Measurements from ENCODE around the gene ARHGEF4.

ARHGEF4 gene

GRCh38 chr2:130997198-130997597 is 160.5 kb downstream of the ARHGEF4 start:
- H3K4me3 ChIP-seq (ENCODE audit: low read depth in 1 of 2, low read length in 2 of 2) = no peak overlapping the region
- H3K27me3 ChIP-seq (ENCODE audit: control insufficient read depth in 1 of 2, insufficient read depth in 2 of 2, low read length in 2 of 2) = no peaks in the 10 kb centered on the region
- no peaks in the 10 kb centered on the region for H3K9me3 ChIP-seq (ENCODE audit: low read length)
- no peaks in the 10 kb centered on the region for H3K36me3 ChIP-seq (ENCODE audit: insufficient read depth, low read length)
- no peak overlapping the region for H3K27ac ChIP-seq (ENCODE audit: low read depth, low read length)
- no peak overlapping the region for H3K9ac ChIP-seq (ENCODE audit: low read length)
- no peaks in the 10 kb centered on the region for H3K4me1 ChIP-seq (ENCODE audit: insufficient read depth, low read length)

DNA sequence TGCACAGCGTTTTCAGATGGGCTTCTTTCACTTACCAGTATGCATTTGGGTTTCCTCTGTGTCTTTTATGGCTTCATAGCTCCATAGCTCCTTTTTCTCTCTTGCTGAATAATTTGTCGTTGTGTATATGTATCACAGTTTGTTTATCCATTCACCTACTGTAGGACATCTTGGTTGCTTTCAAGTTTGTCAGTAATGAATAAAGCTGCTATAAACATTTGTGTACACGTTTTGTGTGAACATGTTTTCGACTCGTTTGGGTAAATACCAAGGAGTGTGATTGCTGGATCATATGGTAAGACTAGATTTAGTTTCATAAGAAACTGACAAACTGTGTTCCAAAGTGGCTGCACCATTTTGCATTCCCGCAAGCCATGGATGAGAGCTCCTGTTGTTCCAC is 161.8 kb downstream of the ARHGEF4 start:
- no peak overlapping the region for H3K9ac ChIP-seq (ENCODE audit: low read length)
- no peak overlapping the region for H3K4me3 ChIP-seq (ENCODE audit: low read depth in 1 of 2, low read length in 2 of 2)
- H3K4me1 ChIP-seq (ENCODE audit: insufficient read depth, low read length) = no peaks in the 10 kb centered on the region

GRCh38 chr2:131004446-131005209 is 167.9 kb downstream of the ARHGEF4 start:
- H3K4me3 ChIP-seq (ENCODE audit: low read depth in 1 of 2, low read length in 2 of 2) = no peak overlapping the region
- no peak overlapping the region for H3K27ac ChIP-seq (ENCODE audit: low read depth, low read length)
- no peak overlapping the region for H3K9ac ChIP-seq (ENCODE audit: low read length)
- H3K4me1 ChIP-seq (ENCODE audit: insufficient read depth, low read length) = no peaks in the 10 kb centered on the region
- H3K27me3 ChIP-seq (ENCODE audit: control insufficient read depth in 1 of 2, insufficient read depth in 2 of 2, low read length in 2 of 2) = no peaks in the 10 kb centered on the region
- H3K36me3 ChIP-seq (ENCODE audit: insufficient read depth, low read length) = no peaks in the 10 kb centered on the region
- H3K9me3 ChIP-seq (ENCODE audit: low read length) = no peaks in the 10 kb centered on the region

More for the DNA sequence above, 161.8 kb downstream of the ARHGEF4 start:
- Histone ChIP-seq H3K27me3 (ENCODE audit: control insufficient read depth in 1 of 2, insufficient read depth in 2 of 2, low read length in 2 of 2) (no peaks in the 10 kb centered on the region), H3K36me3 (ENCODE audit: insufficient read depth, low read length) (no peaks in the 10 kb centered on the region), H3K27ac (ENCODE audit: low read depth, low read length) (no peak overlapping the region), H3K9me3 (ENCODE audit: low read length) (no peaks in the 10 kb centered on the region)

DNA sequence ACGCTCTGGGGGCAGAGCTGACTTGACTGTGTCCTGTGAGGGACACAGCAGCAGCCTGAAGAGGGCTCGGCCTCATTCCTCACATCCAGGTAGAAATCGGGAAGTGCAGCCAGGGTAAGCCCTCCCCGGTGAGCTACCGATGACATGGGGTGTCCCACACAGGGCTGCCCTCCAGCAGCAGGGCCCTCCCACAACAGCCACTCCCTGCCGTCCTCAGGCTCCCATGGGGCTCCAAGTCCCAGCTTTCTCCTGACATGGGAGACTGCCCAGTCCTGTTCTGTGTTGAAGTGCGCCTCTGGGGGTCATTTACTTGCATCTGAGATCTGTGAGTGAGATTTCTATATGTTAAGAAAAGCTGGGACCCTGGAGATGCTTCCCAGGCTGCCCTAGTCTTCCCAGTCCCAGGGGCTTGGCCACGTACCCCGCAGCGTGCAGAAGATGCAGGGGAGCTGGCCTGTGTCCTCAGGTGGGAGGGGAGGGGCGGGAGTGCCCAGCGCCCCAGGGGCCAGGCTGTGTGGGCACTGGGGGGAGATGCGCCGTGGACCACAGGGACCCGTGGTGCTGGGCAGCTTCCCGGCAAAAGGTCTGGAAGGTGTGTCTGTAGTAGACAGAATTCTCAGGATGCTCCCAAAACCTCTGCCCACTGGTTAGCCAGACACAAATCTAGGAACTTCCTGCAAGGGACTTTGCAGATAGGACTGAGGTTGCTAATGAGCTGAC is 168.7 kb downstream of the ARHGEF4 start:
- H3K4me1 ChIP-seq (ENCODE audit: insufficient read depth, low read length) = no peaks in the 10 kb centered on the region
- H3K4me3 ChIP-seq (ENCODE audit: low read depth in 1 of 2, low read length in 2 of 2) = no peak overlapping the region
- H3K9me3 ChIP-seq (ENCODE audit: low read length) = no peaks in the 10 kb centered on the region
- H3K27ac ChIP-seq (ENCODE audit: low read depth, low read length) = no peak overlapping the region
- H3K27me3 ChIP-seq (ENCODE audit: control insufficient read depth in 1 of 2, insufficient read depth in 2 of 2, low read length in 2 of 2) = no peaks in the 10 kb centered on the region
- H3K36me3 ChIP-seq (ENCODE audit: insufficient read depth, low read length) = no peaks in the 10 kb centered on the region
- H3K9ac ChIP-seq (ENCODE audit: low read length) = no peak overlapping the region

- Histone ChIP-seq H3K27ac (ENCODE audit: low read depth, low read length) (no peak overlapping the region), H3K9me3 (ENCODE audit: low read length) (no peaks in the 10 kb centered on the region), H3K36me3 (ENCODE audit: insufficient read depth, low read length) (no peaks in the 10 kb centered on the region), H3K4me1 (ENCODE audit: insufficient read depth, low read length) (no peaks in the 10 kb centered on the region), H3K4me3 (ENCODE audit: low read depth in 1 of 2, low read length in 2 of 2) (no peak overlapping the region), H3K9ac (ENCODE audit: low read length) (no peak overlapping the region), H3K27me3 (ENCODE audit: control insufficient read depth in 1 of 2, insufficient read depth in 2 of 2, low read length in 2 of 2) (no peaks in the 10 kb centered on the region)
Observed at GRCh38 chr2:131006561-131006960, 169.8 kb downstream of the ARHGEF4 start.

GRCh38 chr2:131008967-131009366 is 172.3 kb downstream of the ARHGEF4 start:
- H3K4me1 ChIP-seq (ENCODE audit: insufficient read depth, low read length) = no peaks in the 10 kb centered on the region
- no peaks in the 10 kb centered on the region for H3K36me3 ChIP-seq (ENCODE audit: insufficient read depth, low read length)
- no peak overlapping the region for H3K4me3 ChIP-seq (ENCODE audit: low read depth in 1 of 2, low read length in 2 of 2)
- H3K9ac ChIP-seq (ENCODE audit: low read length) = no peak overlapping the region
- no peaks in the 10 kb centered on the region for H3K27me3 ChIP-seq (ENCODE audit: control insufficient read depth in 1 of 2, insufficient read depth in 2 of 2, low read length in 2 of 2)
- no peak overlapping the region for H3K27ac ChIP-seq (ENCODE audit: low read depth, low read length)
- no peaks in the 10 kb centered on the region for H3K9me3 ChIP-seq (ENCODE audit: low read length)

DNA sequence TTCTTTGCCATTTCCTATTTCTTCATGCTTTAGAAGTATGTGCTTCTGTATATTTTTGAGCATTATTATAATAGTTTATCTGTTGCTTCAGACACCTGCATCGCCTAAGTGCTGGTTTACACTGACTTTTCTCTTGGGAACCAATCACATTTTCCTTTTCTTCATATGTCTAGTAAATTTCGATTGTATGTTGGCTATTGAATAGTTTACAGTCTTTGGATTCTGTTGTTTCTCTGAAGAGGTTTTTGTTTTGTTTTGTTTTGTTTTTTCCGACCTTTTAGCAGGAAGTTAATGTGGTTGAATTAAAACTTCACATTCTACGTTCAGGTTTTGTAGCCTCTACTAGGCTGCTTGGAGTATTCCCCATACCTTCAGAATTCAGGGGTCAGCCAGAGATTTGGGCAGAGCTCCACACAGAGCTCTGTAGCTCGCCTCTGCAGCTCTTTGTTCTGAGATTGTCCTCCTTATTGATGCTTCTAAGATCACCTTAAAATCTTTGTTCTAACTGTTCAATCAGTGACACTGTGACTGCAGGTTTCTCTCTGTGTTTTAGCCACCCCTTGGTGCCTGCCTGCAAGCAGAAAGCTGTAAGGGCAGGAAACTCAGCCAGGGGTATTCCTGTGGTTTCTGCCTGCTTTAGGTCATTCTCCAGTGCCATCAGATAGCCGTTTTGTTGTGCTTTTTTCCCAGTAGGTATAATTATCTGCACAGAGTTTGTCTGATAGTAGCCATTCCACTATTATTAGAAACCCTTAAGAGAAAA is 173.2 kb downstream of the ARHGEF4 start:
- no peak overlapping the region for H3K4me3 ChIP-seq (ENCODE audit: low read depth in 1 of 2, low read length in 2 of 2)
- H3K27ac ChIP-seq (ENCODE audit: low read depth, low read length) = no peak overlapping the region
- H3K27me3 ChIP-seq (ENCODE audit: control insufficient read depth in 1 of 2, insufficient read depth in 2 of 2, low read length in 2 of 2) = no peaks in the 10 kb centered on the region
- no peak overlapping the region for H3K9ac ChIP-seq (ENCODE audit: low read length)
- H3K4me1 ChIP-seq (ENCODE audit: insufficient read depth, low read length) = no peaks in the 10 kb centered on the region
- no peaks in the 10 kb centered on the region for H3K36me3 ChIP-seq (ENCODE audit: insufficient read depth, low read length)
- H3K9me3 ChIP-seq (ENCODE audit: low read length) = no peaks in the 10 kb centered on the region

DNA sequence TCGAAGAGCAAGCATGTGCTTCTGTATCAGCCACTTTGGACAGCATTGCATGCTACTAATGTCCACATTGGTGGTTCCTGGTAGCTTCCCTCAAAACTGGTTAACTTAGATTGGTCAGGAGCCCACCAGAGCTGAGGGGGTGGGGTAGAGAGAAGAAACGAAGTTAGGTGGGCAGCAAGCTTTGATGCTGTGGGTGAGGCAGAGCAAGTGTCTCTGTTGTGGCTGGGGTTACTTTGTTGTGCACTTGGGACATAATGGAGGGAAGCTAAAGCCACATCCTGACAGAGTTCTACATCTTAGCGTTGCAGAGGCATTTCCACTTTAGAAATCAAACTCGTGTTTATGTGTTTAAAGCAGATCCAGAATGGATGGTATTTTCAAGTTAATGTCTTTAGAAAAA is 173.9 kb downstream of the ARHGEF4 start:
- Histone ChIP-seq H3K27ac (ENCODE audit: low read depth, low read length) (no peak overlapping the region), H3K36me3 (ENCODE audit: insufficient read depth, low read length) (no peaks in the 10 kb centered on the region), H3K4me3 (ENCODE audit: low read depth in 1 of 2, low read length in 2 of 2) (no peak overlapping the region), H3K9me3 (ENCODE audit: low read length) (no peaks in the 10 kb centered on the region), H3K4me1 (ENCODE audit: insufficient read depth, low read length) (no peaks in the 10 kb centered on the region), H3K27me3 (ENCODE audit: control insufficient read depth in 1 of 2, insufficient read depth in 2 of 2, low read length in 2 of 2) (no peaks in the 10 kb centered on the region), H3K9ac (ENCODE audit: low read length) (no peak overlapping the region)

GRCh38 chr2:131011486-131011885 is 174.8 kb downstream of the ARHGEF4 start:
- Histone ChIP-seq H3K27ac (ENCODE audit: low read depth, low read length) (no peak overlapping the region), H3K4me1 (ENCODE audit: insufficient read depth, low read length) (no peaks in the 10 kb centered on the region), H3K9me3 (ENCODE audit: low read length) (no peaks in the 10 kb centered on the region), H3K9ac (ENCODE audit: low read length) (no peak overlapping the region), H3K36me3 (ENCODE audit: insufficient read depth, low read length) (no peaks in the 10 kb centered on the region), H3K4me3 (ENCODE audit: low read depth in 1 of 2, low read length in 2 of 2) (no peak overlapping the region), H3K27me3 (ENCODE audit: control insufficient read depth in 1 of 2, insufficient read depth in 2 of 2, low read length in 2 of 2) (no peaks in the 10 kb centered on the region)

DNA sequence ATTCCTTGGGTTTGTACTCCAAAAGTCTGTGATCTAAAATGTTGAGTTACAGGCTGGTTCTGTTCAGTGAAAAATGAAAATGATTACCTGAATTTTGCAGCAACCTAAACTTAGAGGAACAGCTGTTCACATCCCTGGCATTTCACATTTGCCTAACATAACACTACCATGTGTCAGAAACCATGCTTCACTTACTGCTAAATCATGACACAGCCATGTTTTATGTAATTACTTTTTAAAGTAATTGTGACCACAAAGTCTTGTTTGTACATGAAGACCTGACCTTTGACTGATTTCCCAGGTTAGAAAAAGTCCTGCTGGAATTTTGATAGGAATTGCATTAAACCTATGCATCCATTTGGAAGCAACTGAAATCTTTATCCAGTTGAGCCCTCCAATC is 177.4 kb downstream of the ARHGEF4 start:
- no peaks in the 10 kb centered on the region for H3K36me3 ChIP-seq (ENCODE audit: insufficient read depth, low read length)
- no peaks in the 10 kb centered on the region for H3K4me1 ChIP-seq (ENCODE audit: insufficient read depth, low read length)
- H3K9ac ChIP-seq (ENCODE audit: low read length) = no peak overlapping the region
- no peaks in the 10 kb centered on the region for H3K9me3 ChIP-seq (ENCODE audit: low read length)
- H3K4me3 ChIP-seq (ENCODE audit: low read depth in 1 of 2, low read length in 2 of 2) = no peak overlapping the region
- H3K27me3 ChIP-seq (ENCODE audit: control insufficient read depth in 1 of 2, insufficient read depth in 2 of 2, low read length in 2 of 2) = no peaks in the 10 kb centered on the region
- no peak overlapping the region for H3K27ac ChIP-seq (ENCODE audit: low read depth, low read length)

- no peaks in the 10 kb centered on the region for H3K27me3 ChIP-seq (ENCODE audit: control insufficient read depth in 1 of 2, insufficient read depth in 2 of 2, low read length in 2 of 2)
- no peak overlapping the region for H3K9ac ChIP-seq (ENCODE audit: low read length)
- H3K9me3 ChIP-seq (ENCODE audit: low read length) = no peaks in the 10 kb centered on the region
- H3K4me1 ChIP-seq (ENCODE audit: insufficient read depth, low read length) = no peaks in the 10 kb centered on the region
- H3K4me3 ChIP-seq (ENCODE audit: low read depth in 1 of 2, low read length in 2 of 2) = no peak overlapping the region
- no peak overlapping the region for H3K27ac ChIP-seq (ENCODE audit: low read depth, low read length)
- H3K36me3 ChIP-seq (ENCODE audit: insufficient read depth, low read length) = no peaks in the 10 kb centered on the region
Observed at GRCh38 chr2:131015764-131016163, 179.1 kb downstream of the ARHGEF4 start.
